Measurements from ENCODE around the gene ADAMTS6. TPM values are rescaled to one million over a fixed set of nuclear protein-coding genes. Genes with fewer than 3 reads are reported as not detected.

The ADAMTS6 gene
- total RNA-seq, 4 donors from 2014 or later: 2.6 to 25.2 (median 12.3) TPM

GRCh38 chr5:65173130-65173525, 308.6 kb downstream of the ADAMTS6 start:
- no peaks in the 10 kb centered on the region for H3K4me1 ChIP-seq
- WGBS, 2 donors (ENCODE audit: low coverage in 1 of 2): 64 to 73% methylated on average over 5 of the region's 5 CpGs
- no peak for TF ChIP-seq POLR2AphosphoS5 (IDR thresholded peaks at IDR 0.05)
- no peak for TF ChIP-seq POLR2A (IDR thresholded peaks at IDR 0.05)
- TF ChIP-seq CTCF (IDR thresholded peaks at IDR 0.05): no peak
- no peak for TF ChIP-seq EP300 (IDR thresholded peaks at IDR 0.05)
- no peak overlapping the region for H3K4me3 ChIP-seq
- no peak overlapping the region for H3K27ac ChIP-seq
- no peaks in the 10 kb centered on the region for H3K27me3 ChIP-seq
- H3K9me3 ChIP-seq: no peaks in the 10 kb centered on the region
- H3K36me3 ChIP-seq: peaks cover 0 to 3% of the 10 kb centered on the region in 2 donors
- ATAC-seq: no peak

- Histone ChIP-seq H3K4me3 (no peak overlapping the region), H3K36me3 (peaks cover 0 to 3% of the 10 kb centered on the region in 2 donors), H3K27me3 (no peaks in the 10 kb centered on the region), H3K27ac (no peak overlapping the region), H3K4me1 (no peaks in the 10 kb centered on the region), H3K9me3 (no peaks in the 10 kb centered on the region)
- TF ChIP-seq EP300 (IDR thresholded peaks at IDR 0.05) (no peak), POLR2A (IDR thresholded peaks at IDR 0.05) (no peak), POLR2AphosphoS5 (IDR thresholded peaks at IDR 0.05) (no peak), CTCF (IDR thresholded peaks at IDR 0.05) (no peak)
- WGBS, 2 donors (ENCODE audit: low coverage in 1 of 2): 47 to 58% methylated on average over 3 to 5 of the region's 9 CpGs
- no peak for ATAC-seq
These were observed 309.1 kb downstream of the ADAMTS6 start for GRCh38 chr5:65172486-65173129.

- Histone ChIP-seq H3K9me3 (no peaks in the 10 kb centered on the region), H3K27ac (no peak overlapping the region), H3K36me3 (peaks cover 0 to 3% of the 10 kb centered on the region in 2 donors), H3K27me3 (no peaks in the 10 kb centered on the region), H3K4me1 (no peaks in the 10 kb centered on the region), H3K4me3 (no peak overlapping the region)
- no peak for TF ChIP-seq POLR2A (IDR thresholded peaks at IDR 0.05)
- WGBS, 2 donors (ENCODE audit: low coverage in 1 of 2): 54 to 100% methylated on average over 2 of the region's 4 CpGs
- ATAC-seq: no peak
These were observed 310.1 kb downstream of the ADAMTS6 start for GRCh38 chr5:65171645-65172044.

GRCh38 chr5:65163698-65164097, 318.0 kb downstream of the ADAMTS6 start:
- no peaks in the 10 kb centered on the region for H3K36me3 ChIP-seq
- no peaks in the 10 kb centered on the region for H3K9me3 ChIP-seq
- H3K27ac ChIP-seq: no peak overlapping the region
- no peak overlapping the region for H3K4me3 ChIP-seq
- TF ChIP-seq CTCF (IDR thresholded peaks at IDR 0.05) (no peak), POLR2AphosphoS5 (IDR thresholded peaks at IDR 0.05) (no peak), EP300 (IDR thresholded peaks at IDR 0.05) (no peak), POLR2A (IDR thresholded peaks at IDR 0.05) (no peak)
- ATAC-seq: no peak
- 88 to 96% methylated on average over 4 to 10 of the region's 10 CpGs for WGBS, 2 donors (ENCODE audit: low coverage in 1 of 2)
- no peaks in the 10 kb centered on the region for H3K27me3 ChIP-seq
- no peaks in the 10 kb centered on the region for H3K4me1 ChIP-seq

- no peak for TF ChIP-seq EP300 (IDR thresholded peaks at IDR 0.05)
- TF ChIP-seq POLR2AphosphoS5 (IDR thresholded peaks at IDR 0.05): no peak
- TF ChIP-seq POLR2A (IDR thresholded peaks at IDR 0.05): no peak
- no peak for TF ChIP-seq CTCF (IDR thresholded peaks at IDR 0.05)
- no peak for ATAC-seq
These were observed 320.1 kb downstream of the ADAMTS6 start for GRCh38 chr5:65161655-65162054.

More at GRCh38 chr5:65161655-65162054, 320.1 kb downstream of the ADAMTS6 start:
- H3K9me3 ChIP-seq: no peaks in the 10 kb centered on the region
- H3K27ac ChIP-seq: no peak overlapping the region
- H3K4me3 ChIP-seq: no peak overlapping the region
- H3K27me3 ChIP-seq: no peaks in the 10 kb centered on the region
- H3K4me1 ChIP-seq: no peaks in the 10 kb centered on the region
- 79 to 88% methylated on average over 1 of the region's 1 CpG for WGBS, 2 donors (ENCODE audit: low coverage in 1 of 2)
- H3K36me3 ChIP-seq: no peaks in the 10 kb centered on the region
